MM.1S (cell line): Measurements from ENCODE around the gene EPHB1.

Experiments
- EZH2phosphoT487 ChIP-seq: fragments of 300-600 bp; sonication (generic); IDR thresholded peaks from 2 replicates; pipeline ENCODE4 v1.6.1; 2018; ENCODE audit warnings: antibody characterized with exemption, low read length
- TF ChIP-seq, protein P1 (sequence below): fragments of 300-600 bp; sonication (generic); IDR thresholded peaks from 2 replicates; pipeline ENCODE4 v1.5.1; 2016; ENCODE audit warnings: antibody characterized with exemption, low read length, mixed read lengths

DNA sequence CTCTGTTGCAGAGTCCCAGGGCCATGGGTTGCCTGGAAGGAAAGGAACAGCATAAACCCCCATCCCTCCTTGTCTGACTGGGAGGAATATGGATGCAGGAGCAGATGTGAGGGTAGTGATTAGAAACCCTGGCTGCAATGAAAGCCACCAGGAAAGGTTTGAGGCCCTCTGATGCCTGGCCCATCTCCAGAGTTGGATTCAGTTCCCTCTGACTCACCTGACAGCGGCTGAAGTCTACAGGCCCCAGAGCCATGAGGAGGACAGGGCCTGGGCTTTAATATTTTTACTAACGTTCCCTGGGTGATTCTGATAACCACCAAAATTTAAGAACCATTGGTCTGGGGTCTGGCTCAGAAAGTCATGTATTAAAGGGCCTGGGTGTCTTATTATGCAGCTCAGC is 214.0 kb downstream of the EPHB1 start:
- no peak for TF ChIP-seq EZH2phosphoT487
- TF ChIP-seq, protein P1, sequence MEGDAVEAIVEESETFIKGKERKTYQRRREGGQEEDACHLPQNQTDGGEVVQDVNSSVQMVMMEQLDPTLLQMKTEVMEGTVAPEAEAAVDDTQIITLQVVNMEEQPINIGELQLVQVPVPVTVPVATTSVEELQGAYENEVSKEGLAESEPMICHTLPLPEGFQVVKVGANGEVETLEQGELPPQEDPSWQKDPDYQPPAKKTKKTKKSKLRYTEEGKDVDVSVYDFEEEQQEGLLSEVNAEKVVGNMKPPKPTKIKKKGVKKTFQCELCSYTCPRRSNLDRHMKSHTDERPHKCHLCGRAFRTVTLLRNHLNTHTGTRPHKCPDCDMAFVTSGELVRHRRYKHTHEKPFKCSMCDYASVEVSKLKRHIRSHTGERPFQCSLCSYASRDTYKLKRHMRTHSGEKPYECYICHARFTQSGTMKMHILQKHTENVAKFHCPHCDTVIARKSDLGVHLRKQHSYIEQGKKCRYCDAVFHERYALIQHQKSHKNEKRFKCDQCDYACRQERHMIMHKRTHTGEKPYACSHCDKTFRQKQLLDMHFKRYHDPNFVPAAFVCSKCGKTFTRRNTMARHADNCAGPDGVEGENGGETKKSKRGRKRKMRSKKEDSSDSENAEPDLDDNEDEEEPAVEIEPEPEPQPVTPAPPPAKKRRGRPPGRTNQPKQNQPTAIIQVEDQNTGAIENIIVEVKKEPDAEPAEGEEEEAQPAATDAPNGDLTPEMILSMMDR = no peak
